HG02884 (cell line): ENCODE data around the gene GSDME.

Experiments
- ATAC-seq: cut with Tn5 transposase; IDR thresholded peaks from one replicate; pipeline ENCODE4 v1.9.1; 2021; ENCODE audit warnings: mild to moderate bottlenecking, moderate library complexity; ENCODE audit not compliant: unreplicated experiment

Gene GSDME

DNA sequence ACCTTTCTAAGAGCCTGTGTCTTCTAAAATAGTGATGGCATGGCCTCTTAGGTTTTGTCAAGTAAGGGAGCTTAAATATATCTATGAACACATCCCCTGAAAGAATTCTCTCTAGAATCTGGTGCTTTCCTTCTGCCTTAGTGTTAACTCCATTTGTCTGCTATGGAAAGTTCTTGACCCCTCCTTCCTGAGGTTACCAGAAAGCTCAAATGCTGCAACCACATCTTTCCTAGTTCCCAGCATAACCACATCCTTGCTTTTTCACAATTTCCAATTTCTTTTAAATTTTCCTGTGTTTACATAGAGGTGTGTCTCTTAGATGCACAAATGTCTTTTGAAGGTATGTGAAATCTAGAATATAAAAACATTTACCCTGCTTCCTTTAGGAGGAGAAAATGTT, 16.4 kb upstream of the GSDME start:
- no peak for ATAC-seq

DNA sequence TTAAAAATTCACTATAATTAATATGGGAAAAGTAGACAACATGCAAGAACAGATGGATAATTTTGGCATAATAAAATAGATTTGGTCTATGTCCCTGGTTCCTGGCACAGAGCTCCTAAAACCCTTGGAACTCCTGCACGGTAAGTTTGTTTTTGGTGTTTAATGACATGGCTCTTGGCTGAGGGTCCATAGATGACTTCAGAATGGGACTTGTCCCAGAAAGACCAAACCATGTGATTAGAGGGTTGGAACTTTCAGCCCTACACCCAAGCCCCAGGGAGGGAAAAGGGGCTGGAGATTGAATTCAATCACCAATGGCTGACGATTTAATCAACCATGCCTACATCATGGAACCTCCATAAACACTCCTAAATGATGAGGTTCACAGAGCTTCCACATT, 12.6 kb upstream of the GSDME start:
- ATAC-seq = no peak

DNA sequence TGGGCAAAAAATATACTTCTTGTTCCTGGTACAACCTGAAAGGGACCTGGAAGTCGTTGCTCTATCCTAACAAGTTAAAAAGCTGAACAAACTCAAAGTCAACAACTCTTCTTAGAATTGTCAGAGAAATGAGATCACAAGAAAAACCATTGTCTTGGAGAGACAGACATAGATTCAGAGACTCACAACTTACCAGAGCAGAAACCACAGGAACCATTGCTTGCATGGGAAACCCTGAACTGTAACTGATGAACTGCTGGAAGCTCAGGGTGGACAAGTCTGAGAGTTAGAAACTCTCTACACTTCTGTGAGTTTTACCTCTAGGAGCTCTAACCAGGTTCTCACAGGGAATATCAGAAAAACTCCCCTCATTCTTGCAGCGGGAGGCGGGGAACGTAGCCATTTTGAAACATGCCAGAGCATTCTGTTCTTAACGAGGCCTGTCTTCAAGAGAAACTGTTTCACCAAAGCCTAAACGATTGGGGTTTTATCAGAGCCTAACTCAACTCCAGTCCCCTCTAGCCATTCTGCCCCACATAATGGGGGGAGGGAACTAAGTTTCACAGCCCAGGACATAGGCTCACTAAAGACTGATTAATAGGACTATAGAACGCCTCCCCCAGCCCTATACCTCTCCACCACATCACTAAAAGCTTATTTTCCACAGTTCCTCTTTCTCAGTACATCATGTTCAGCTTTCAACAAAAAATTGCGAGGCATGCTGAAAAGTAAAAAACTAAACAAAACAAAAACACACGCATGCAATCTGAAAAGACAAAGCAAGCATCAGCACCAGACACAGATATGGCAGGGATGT, 12.0 kb upstream of the GSDME start:
- ATAC-seq = peak; percentile 60

DNA sequence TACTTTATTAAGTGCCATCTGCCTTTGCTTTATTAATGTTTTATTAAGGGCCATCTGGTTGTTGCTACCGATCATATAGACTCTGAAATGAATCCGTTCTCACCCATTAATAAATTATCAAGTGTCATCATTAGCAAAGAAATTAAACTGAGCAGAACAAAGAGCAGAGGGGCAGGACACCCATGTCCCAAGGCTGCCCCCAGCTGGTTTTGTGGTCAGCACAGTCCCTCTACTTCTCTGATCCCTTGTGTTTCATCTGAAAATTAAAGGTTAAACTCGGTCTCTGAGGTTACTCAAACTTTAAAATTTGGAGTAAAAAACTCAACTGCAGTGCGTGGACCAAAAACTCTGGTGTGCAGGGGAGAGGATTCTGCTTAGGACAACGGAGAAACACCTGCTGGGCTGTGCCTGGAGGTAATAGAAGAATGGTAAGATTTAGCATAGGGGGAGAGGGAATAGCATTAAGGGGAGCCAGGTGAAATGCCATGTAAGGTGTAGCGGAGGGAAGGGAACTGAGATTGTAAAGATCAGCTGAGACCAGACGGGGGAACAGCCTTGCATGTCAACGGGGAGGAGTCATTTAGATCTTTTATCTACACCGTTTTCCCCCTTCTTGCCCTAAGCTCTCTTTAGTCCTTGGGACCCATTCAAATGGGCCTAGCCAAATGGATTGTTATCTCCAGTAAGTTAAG, 10.8 kb upstream of the GSDME start:
- ATAC-seq = no peak

DNA sequence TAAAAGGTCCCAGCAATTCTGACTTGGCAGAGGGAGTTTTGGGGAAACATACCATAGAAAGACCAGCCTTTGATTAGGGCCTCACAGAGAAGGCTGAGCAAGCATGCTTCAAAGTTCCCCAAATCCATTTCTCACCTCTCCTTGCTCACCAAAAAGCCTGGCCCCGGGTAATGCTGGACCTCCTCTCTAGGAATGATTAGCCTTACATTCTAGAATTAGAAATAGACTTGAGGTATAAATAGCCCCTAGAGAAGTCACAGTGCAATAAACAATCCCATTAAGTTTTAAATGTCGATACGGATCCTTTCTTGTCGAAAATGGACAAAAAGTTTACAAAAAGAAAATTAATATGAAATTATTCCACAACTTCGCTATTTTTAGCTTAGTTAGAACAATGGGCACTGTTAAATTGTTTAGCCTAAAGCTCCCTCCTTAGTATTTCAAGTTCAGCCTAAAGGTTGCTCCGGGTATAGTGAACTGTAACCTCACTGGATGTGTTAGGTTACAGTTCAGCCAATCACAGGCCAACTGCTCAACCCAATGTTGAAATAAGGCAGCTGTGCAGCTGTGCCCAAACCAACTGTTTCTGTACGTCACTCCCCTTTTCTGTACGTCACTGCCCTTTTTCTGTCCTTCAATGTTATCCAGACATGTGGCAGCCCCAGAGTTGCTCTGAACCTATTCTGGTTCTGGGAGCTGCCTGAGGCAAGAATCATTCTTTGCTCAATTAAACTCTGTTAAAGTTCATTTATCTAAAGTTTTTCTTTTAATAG, 7.9 kb upstream of the GSDME start:
- no peak for ATAC-seq

DNA sequence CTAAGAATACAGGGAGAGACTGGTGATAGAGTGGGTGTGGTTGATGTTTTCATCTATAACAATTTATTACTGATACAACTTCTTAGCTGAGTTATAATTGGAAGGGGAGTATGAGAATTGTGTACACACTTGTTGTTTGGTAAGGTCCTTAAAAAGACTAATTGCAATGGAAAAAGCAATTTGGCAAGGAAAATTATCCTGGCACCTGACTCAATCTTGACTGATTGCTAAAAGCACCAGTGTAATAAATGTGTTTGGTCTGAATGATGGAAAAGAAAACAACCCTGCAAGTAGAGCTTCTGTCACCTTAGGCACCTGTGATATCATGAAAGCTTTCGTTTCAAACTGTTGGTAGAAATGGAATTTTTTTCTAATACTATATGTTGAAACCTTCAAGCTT, 6.7 kb upstream of the GSDME start:
- ATAC-seq = no peak

DNA sequence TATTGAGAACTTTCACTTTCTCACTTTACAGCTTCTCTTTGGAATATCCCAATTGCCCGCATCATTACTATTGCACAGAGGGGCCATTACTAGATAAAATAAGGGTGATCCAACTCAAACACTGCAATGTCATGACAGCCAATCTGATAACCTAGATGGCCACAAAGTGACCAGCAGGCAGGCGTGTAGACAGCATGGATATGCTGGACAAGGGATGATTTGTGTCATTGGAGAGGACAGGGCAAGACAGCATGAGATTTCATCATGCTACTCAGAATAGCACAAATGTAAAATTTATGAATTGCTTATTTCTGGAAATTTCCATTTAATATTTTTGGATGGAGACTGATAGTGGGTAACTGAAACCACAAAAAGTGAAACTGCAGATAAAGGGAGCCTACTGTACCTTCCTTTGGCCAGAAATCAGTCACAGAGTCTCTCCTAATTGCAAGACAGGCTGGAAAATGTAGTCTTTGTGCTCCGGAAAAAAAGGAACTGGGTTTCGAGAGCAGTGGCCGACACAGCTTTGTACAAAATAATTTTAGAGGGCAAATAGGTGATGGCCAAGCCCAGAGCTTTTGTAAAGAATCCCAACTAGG, 6.1 kb upstream of the GSDME start:
- no peak for ATAC-seq

DNA sequence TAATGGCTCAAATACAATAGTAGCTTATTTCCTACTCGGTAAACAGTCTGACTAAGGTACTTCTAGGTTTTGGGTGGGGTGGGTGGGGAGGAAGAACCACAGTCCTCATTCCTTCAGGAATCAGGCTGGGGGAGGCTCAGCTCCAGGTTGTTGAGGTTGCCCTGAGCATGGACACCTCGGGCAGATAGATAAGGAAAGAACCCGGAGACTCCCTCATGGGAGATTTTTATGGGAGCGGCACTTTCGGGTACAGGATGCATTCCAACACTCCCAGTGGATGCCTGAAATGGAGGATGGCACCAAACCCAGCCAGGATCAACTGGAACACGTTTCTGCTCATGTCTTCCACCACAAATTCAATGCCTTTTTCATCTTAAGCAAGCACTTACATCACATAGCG, 5.5 kb upstream of the GSDME start:
- ATAC-seq = no peak

DNA sequence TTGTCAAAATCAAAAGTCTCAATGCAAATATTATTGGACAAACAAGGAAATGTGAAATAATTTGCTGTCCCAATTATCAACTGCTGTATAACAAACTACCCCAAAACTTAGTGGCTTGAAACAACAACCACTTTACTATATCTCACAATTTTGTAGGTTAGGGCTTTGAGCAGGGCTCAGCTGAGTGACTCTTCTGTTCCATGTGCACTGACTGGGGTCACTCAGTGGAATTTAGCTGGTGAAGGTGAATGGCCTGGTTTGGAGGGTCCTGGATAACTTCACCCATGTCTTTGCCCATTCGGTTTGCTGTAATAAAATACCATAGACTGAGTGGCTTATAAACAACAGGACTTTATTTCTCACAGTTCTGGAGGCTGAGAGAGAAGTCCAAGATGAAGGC, 3.7 kb upstream of the GSDME start:
- ATAC-seq = no peak

DNA sequence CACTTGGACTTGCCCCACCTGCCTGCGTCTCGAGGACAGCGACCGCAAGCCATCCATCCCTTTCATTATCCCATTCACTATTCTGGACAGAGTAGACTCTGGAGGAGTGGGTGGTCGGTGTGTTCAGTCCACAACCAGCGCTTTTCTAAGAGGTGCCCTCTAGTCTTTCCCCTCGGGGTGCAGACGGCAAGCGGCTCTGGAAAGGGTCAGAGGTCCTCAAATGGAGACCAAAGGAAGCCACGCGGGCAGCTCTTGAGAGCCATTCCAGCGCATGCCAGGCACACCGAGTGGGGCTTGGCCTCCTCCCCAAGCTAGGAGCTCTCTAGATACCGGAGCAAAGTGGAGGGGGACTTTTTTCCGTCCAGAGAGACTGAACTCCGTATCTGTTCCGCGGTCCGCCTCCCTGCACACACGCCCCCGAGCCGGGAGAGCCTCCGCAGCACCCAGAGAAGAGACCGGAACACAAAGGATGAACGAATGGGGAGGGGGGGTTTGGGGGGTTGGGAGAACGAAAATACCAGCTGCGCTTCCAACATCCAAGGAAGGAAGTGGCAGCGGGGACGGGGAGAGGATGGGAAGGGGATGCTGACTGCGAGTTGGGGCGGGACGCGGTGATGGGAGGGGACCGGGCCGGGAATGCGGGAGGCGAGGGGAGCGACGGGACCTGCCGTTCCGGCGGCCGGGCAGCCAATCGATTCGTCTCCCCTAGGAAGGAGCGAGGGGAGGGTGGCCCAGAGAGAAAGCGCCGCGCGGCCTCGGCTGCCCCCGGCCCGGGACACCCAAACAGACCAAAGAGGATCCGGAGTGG, 515 bp downstream of the GSDME start:
- ATAC-seq = no peak

DNA sequence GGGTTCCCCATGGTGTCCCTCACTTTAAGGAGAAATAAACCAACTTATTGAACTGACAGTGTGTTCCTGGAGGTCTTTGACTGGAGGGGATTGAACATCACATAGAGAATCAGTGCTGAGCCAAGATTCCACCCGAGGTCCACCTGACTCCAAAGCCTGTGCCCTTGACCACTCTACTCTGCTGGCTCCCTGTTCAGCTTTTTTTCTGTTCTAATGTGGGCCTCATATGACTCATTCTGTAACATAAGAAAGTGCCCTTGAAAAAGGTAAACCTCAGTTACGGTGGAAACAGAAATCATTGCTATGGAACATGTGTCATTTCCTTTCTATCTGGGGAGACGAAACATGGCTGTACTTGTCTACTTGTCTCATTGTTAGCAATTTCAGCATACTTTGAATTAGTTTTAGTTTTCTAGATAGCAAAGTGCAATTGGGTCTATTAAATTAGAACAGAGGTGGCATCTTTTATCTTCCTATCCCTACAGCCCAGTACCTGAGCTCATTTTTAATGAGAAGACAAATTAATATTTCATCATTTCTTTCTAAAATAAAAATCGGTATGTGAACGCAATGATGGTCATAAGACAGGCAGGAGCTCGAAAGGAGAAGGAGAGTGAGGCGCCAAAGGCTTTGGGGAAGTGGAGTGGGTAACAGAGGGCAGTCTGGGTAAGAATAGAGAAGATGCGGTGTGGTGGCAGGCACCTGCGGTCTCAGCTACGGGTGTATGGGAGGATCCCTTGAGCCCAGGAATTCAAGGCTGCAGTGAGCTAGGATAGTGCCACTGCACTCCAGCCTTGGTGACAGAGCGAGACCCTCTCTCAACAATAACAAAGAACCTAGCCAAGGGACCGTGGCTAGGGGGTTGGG, 1.5 kb downstream of the GSDME start:
- peak; percentile 63 for ATAC-seq

DNA sequence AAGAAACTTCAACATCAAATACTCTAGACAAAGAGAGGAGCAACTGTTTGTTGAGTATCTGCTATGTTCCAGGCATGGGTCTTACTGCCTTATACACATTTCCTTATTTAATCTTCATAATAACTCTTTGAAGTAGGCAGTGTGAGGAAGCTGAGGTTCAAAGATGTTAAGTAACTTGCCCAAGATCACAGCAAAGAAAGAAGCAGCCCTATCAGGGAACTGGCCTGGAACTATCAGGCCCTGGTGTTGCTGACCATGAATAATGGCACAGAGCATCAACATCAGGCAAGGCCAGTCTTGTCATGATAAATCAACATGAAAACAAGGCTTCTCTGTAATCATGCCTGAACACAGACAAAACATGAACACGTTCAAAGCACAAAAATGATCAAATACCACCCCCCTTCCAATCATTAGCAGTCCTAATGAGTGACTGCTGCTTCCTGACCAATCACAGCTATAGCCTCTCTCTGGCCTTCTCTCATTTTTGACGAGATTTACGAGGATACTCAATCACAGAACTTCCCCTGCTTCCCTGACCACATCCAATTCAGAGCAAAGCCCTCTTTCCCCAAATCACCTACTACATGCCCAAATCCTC, 2.3 kb downstream of the GSDME start:
- no peak for ATAC-seq

DNA sequence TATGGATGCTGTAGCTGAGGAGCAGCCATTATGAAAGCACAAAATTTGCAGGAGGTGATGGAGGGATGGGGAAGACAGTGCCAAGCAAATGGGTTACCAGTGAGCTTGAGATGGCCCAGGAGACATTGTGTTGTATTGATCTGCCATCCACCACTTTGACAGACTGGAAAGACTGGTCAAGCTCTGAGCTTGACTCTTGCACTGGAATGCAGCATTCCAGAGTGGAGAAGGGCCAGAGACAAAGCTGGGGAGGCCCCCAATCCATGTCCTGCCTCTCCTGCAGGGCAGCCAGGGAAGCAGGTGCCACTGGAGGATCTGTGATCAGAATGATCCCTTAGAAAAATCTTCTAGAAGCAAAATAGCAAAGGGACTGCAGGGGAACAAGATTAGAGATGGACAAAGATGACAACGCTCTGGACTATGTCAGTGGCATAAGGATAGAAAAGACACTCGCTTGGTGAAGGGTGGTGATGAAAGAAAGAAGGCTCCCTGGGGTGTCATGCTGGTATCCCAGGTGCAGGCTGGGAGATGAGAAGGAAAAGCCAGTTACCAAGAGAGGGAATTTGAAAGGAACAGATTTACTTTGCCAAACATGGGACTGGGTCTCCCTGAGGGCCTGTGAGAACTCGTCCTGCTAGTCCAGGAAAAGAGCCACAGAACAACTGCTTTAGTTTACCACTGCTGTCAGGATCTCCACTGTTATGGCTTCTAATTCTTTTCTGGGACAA, 5.0 kb downstream of the GSDME start:
- no peak for ATAC-seq

DNA sequence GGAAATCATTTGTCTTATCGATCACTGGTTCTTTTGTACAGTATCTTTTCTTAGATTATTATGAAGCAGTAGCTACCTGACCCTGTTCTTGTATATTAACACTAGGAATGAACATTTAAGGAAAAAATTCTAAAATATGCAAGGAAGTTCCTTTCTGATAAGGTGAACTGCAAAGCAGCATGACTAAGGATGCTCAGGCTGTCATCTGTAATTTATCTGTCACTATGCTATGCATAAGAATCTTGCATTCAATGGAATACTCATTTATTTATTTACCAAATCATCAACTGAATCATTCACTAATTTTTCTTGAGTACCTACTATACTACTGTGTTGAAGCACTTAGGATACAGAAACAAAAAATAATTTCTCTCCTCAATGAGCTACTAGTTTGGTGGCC, 5.8 kb downstream of the GSDME start:
- no peak for ATAC-seq

DNA sequence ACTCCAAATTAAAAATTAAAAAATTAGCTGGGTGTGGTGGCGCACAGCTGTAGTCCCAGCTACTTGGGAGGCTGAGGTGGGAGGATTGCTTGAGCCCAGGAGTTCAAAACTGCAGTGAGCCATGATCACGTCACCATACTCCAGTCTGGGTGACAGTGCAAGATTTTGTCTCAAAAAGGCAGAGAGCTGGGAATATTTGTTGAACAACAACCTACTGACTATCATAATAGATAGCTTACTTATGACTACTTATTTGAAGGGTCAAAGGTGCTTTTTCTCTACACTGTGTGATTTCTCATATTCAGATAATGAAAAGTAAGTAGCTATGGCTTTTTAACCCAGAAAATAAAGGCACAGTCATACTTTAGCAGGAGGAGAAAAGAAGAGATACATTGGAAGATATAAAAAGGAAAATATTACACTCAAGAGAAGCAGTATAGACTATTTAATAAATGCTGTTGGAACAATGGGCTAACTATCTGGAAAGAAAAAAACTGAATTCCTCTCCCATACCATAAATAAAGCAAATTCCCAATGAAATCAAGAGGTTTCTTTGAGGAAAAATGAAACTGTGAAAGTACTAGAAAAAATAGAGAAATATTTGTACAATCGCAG, 6.7 kb downstream of the GSDME start:
- ATAC-seq = no peak

DNA sequence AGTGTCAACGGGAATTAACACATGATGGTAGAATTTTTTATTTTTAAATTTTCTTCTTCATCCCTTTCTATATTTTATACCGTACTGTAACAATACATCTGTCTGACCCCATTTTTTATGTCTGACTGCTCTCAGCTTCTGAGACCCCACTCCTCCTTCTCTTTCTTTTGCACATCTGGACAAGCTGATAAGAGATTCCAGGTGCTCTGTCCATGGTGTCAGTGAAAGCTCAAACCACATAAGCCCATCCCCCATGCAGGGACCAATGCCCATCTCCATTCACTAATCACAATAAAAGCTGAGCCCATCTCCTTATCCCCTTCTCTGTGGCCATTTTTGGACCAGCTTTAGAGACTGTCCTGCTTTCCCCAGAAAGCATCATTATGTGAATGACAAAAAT, 8.7 kb downstream of the GSDME start:
- ATAC-seq = no peak

DNA sequence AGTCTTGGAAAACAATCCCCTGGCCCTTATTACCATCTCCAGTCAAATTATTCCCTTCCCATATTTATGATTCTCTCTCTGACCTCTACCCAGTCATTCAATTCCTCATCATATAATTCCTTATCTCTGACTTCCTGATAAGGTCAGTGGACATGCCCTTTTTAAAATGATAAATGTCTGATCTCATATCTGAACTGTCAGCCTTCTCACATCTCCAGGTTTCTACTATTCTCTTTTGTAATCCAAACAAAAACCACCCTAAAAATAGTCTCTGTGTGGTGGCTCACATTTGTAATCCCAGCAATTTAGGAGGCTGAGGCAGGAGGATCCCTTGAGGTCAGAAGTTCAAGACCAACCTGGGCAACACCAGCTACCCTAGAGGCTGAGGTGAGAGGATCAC, 11.9 kb downstream of the GSDME start:
- ATAC-seq = no peak

DNA sequence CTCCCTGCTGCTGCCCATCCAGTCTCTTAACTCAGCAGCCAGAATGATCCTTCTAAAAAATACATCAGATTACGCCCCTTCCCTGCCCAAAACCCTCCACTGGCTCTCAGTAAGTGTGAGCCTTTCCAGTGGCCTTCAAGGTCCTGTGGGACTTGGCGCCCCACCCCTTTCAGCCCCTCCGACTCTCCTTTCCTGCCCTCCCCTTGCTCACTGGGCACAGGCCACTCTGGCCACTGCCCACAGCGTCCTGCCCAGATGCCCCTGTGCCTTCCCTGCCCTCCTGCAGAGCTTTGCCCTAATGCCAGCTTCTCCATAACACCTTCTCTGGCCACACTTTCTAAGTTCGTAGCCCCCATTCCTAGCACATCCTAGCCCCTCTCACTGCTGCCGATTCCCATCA, 13.8 kb downstream of the GSDME start:
- no peak for ATAC-seq
